ENCODE data around the gene SLC25A33. TPM values are rescaled to one million over a fixed set of nuclear protein-coding genes. Genes with fewer than 3 reads are reported as not detected.

Gene SLC25A33
- polyA plus RNA-seq, 1 experiment: 4.1 TPM

- DNase-seq (ENCODE audit: low read depth, low spot score): no peak
- Histone ChIP-seq H3K27ac (ENCODE audit: low read depth, low read length) (peak overlapping the region; percentile 21), H3K27me3 (ENCODE audit: control insufficient read depth, insufficient read depth, low read length) (no peaks in the 10 kb centered on the region), H3K4me3 (ENCODE audit: low read depth, low read length) (no peak overlapping the region), H3K9me3 (ENCODE audit: control insufficient read depth, insufficient read depth, low read length) (no peaks in the 10 kb centered on the region; the same call in 1 of the 2 replicates)
- POLR2A ChIA-PET: no interaction called here
- CTCF ChIA-PET: interaction anchor here (1.5 kb wide), 1 partner anchor 22 kb away, joined by 3 read pairs; no protein-coding TSS in a partner anchor
- TF ChIP-seq CTCF (IDR thresholded peaks at IDR 0.05; ENCODE audit: low read depth, low read length): peak; percentile 18; the same call in 1 of the 2 replicates
Observed at GRCh38 chr1:9603766-9604753, 64.8 kb downstream of the SLC25A33 start.

DNA sequence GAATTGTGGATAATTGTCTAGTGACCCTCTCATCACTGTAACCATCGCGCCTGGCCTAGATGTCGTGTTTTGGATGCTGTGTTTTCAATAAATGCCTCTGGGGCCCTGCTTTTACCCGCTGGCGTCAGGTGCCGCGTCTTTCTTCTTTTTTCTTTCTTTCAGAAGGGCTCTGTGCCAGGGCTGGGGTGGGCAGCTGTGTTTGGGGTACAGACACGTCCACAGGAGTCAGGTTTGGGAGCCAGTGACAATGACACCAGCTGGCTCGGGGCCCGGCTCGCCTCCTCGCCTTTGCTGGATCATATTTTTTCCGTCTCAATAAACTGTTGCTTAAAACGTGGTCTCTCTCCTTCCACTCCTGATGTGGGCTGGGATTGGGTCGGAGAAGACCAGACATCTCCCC lies 65.6 kb downstream of the SLC25A33 start:
- TF ChIP-seq CTCF (IDR thresholded peaks at IDR 0.05; ENCODE audit: low read depth, low read length): no peak
- CTCF ChIA-PET: interaction anchor here (1.5 kb wide), 1 partner anchor 22 kb away, joined by 3 read pairs; no protein-coding TSS in a partner anchor
- H3K27me3 ChIP-seq (ENCODE audit: control insufficient read depth, insufficient read depth, low read length): no peaks in the 10 kb centered on the region
- DNase-seq (ENCODE audit: low read depth, low spot score): no peak
- POLR2A ChIA-PET: no interaction called here
- H3K27ac ChIP-seq (ENCODE audit: low read depth, low read length): no peak overlapping the region
- no peak overlapping the region for H3K4me3 ChIP-seq (ENCODE audit: low read depth, low read length)
- H3K9me3 ChIP-seq (ENCODE audit: control insufficient read depth, insufficient read depth, low read length): no peaks in the 10 kb centered on the region; the same call in 1 of the 2 replicates

DNA sequence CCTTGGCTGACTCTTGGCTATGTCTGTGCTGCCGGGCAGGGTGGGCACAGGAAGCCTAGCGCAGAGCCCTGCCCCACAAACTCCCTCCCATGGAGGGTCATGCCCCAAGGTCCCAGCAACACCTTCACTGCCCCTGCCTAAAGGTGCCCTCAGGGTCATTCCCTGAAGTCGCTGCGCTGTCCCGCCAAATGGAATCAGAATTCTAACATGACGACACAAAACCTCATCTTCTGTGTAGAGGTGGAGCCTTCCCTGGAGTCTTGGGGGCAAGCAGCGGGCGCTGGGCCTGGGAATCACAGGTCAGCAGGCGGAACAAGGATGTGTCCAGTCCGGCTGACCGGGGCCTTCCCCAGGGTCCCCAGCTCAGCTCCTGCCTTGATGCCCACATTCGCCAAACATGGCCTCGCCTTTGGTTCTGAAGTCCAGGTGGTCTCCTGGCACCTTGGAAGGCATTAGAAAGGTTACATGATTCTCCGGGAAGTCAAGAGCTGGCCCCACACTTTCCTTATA lies 66.7 kb downstream of the SLC25A33 start:
- Histone ChIP-seq H3K27ac (ENCODE audit: low read depth, low read length) (no peak overlapping the region), H3K9me3 (ENCODE audit: control insufficient read depth, insufficient read depth, low read length) (no peaks in the 10 kb centered on the region; the same call in 1 of the 2 replicates), H3K4me3 (ENCODE audit: low read depth, low read length) (no peak overlapping the region), H3K27me3 (ENCODE audit: control insufficient read depth, insufficient read depth, low read length) (no peaks in the 10 kb centered on the region)
- ChIA-PET POLR2A (no interaction called here), CTCF (interaction anchor here (0.9 kb wide), 1 partner anchor 10 kb away, joined by 3 read pairs; no protein-coding TSS in a partner anchor)
- no peak for TF ChIP-seq CTCF (IDR thresholded peaks at IDR 0.05; ENCODE audit: low read depth, low read length)
- DNase-seq (ENCODE audit: low read depth, low spot score): no peak

DNA sequence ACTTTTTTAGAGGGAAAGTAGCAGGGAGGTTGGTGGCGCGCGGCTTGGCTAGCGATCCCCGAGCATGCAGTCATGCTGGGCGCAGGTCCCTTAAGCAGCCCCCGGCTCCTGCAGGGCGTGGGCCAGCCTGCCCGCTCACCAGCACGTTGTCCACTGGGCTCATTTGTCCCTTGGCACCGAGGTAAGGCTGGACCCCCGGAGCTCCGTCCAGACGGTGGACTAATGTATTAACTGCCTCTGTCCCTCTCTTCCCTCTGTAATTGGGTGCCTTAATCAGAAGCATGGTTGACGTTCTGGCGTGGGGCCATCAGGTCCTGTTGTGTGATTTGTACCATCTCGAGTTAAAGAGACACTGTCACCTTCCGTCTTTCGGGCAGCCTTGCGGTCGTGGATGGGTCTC lies 67.2 kb downstream of the SLC25A33 start:
- no peak for TF ChIP-seq CTCF (IDR thresholded peaks at IDR 0.05; ENCODE audit: low read depth, low read length)
- CTCF ChIA-PET: interaction anchor here (0.9 kb wide), 1 partner anchor 9 kb away, joined by 3 read pairs; no protein-coding TSS in a partner anchor
- no peak overlapping the region for H3K27ac ChIP-seq (ENCODE audit: low read depth, low read length)
- H3K4me3 ChIP-seq (ENCODE audit: low read depth, low read length): no peak overlapping the region
- DNase-seq (ENCODE audit: low read depth, low spot score): no peak
- no peaks in the 10 kb centered on the region for H3K27me3 ChIP-seq (ENCODE audit: control insufficient read depth, insufficient read depth, low read length)
- no peaks in the 10 kb centered on the region; the same call in 1 of the 2 replicates for H3K9me3 ChIP-seq (ENCODE audit: control insufficient read depth, insufficient read depth, low read length)
- POLR2A ChIA-PET: no interaction called here

DNA sequence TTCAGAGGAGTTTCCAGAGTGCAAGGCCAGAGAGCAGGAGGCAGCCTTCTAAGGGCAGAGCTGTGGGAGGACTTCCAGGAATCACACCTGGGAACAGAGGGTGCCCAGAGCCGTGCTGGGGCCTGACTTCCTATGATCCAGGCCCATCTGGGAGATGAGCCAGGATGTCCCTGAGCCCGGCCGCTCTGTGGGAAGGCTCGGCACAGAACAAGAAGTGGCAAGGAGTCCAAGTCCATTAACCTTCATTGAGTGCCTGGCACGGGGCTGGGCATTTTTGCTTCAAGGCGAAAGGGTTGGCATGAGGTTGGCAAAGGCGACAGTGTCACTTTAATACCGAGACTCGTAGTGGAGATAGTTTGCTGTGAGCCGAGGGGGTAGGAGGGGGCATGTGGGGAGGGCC lies 67.7 kb downstream of the SLC25A33 start:
- Histone ChIP-seq H3K4me3 (ENCODE audit: low read depth, low read length) (no peak overlapping the region), H3K27ac (ENCODE audit: low read depth, low read length) (no peak overlapping the region), H3K27me3 (ENCODE audit: control insufficient read depth, insufficient read depth, low read length) (no peaks in the 10 kb centered on the region), H3K9me3 (ENCODE audit: control insufficient read depth, insufficient read depth, low read length) (no peaks in the 10 kb centered on the region; the same call in 1 of the 2 replicates)
- no peak for TF ChIP-seq CTCF (IDR thresholded peaks at IDR 0.05; ENCODE audit: low read depth, low read length)
- DNase-seq (ENCODE audit: low read depth, low spot score): no peak
- ChIA-PET CTCF (no interaction called here), POLR2A (no interaction called here)
